GM12892 (cell line): ENCODE data around the gene NR5A1.
A peak's percentile ranks its signal among the peaks of the same experiment; 100 is the strongest.

ENCODE experiments used
- DNase-seq: peaks from one replicate; pipeline ENCODE4 v3.0.0; 2011; ENCODE audit not compliant: insufficient read length
- FAIRE-seq: peaks from 2 replicates; lab custom pipeline; 2011; peaks lifted over from hg19 to GRCh38; lab: Jason Lieb, UNC
- POLR2A ChIP-seq: IDR thresholded peaks from 2 replicates; pipeline ENCODE4 v1.6.1; 2011; ENCODE audit warnings: low read depth, low read length, control low read depth
- POLR2AphosphoS5 ChIP-seq: IDR thresholded peaks from 2 replicates; pipeline ENCODE4 v1.6.1; 2011; ENCODE audit warnings: low read depth, low read length, control low read depth
- TAF1 ChIP-seq: IDR thresholded peaks from 2 replicates; pipeline ENCODE4 v1.6.1; 2011; ENCODE audit warnings: low read depth, mild to moderate bottlenecking, control low read depth, low read length, borderline replicate concordance

Gene NR5A1

GRCh38 chr9:124532897-124533296 is 25.7 kb upstream of the NR5A1 start:
- FAIRE-seq (no peak), DNase-seq (no peak)
- TF ChIP-seq POLR2A (no peak), TAF1 (no peak), POLR2AphosphoS5 (no peak)

GRCh38 chr9:124531115-124531514 is 23.9 kb upstream of the NR5A1 start:
- DNase-seq = no peak
- no peak for TF ChIP-seq TAF1
- TF ChIP-seq POLR2A = no peak
- FAIRE-seq = no peak

- TF ChIP-seq POLR2AphosphoS5 (no peak), TAF1 (no peak)
- DNase-seq (no peak), FAIRE-seq (no peak)
Measured at GRCh38 chr9:124530246-124530645, 23.0 kb upstream of the NR5A1 start.

- FAIRE-seq (no peak), DNase-seq (no peak)
- TF ChIP-seq POLR2AphosphoS5 (no peak), POLR2A (no peak), TAF1 (no peak)
Measured at GRCh38 chr9:124527781-124528180, 20.6 kb upstream of the NR5A1 start.

- FAIRE-seq (no peak), DNase-seq (no peak)
Measured at GRCh38 chr9:124526174-124526573, 19.0 kb upstream of the NR5A1 start.

GRCh38 chr9:124522121-124523098 is 15.2 kb upstream of the NR5A1 start:
- FAIRE-seq (no peak), DNase-seq (no peak)
- TF ChIP-seq TAF1 (no peak), POLR2AphosphoS5 (no peak), POLR2A (no peak)

More at GRCh38 chr9:124526174-124526573, 19.0 kb upstream of the NR5A1 start:
- no peak for TF ChIP-seq POLR2AphosphoS5
- no peak for TF ChIP-seq POLR2A
- no peak for TF ChIP-seq TAF1

- DNase-seq (no peak), FAIRE-seq (no peak)
- no peak for TF ChIP-seq TAF1
- no peak for TF ChIP-seq POLR2A
- no peak for TF ChIP-seq POLR2AphosphoS5
Measured at GRCh38 chr9:124521142-124521541, 13.9 kb upstream of the NR5A1 start.

GRCh38 chr9:124520206-124520596 is 13.0 kb upstream of the NR5A1 start:
- no peak for DNase-seq
- TF ChIP-seq POLR2AphosphoS5 = no peak
- TF ChIP-seq POLR2A = no peak
- no peak for TF ChIP-seq TAF1
- FAIRE-seq = no peak

- FAIRE-seq = no peak
- no peak for TF ChIP-seq POLR2AphosphoS5
- TF ChIP-seq POLR2A = no peak
- no peak for DNase-seq
Measured at GRCh38 chr9:124518116-124518515, 10.9 kb upstream of the NR5A1 start.

- no peak for FAIRE-seq
- TF ChIP-seq POLR2A = no peak
- no peak for TF ChIP-seq TAF1
- TF ChIP-seq POLR2AphosphoS5 = no peak
- DNase-seq = no peak
Measured at GRCh38 chr9:124517600-124517999, 10.4 kb upstream of the NR5A1 start.

GRCh38 chr9:124514874-124515273 is 7.7 kb upstream of the NR5A1 start:
- no peak for FAIRE-seq

GRCh38 chr9:124514125-124514524 is 6.9 kb upstream of the NR5A1 start:
- DNase-seq = no peak
- FAIRE-seq = no peak

More at GRCh38 chr9:124514874-124515273, 7.7 kb upstream of the NR5A1 start:
- TF ChIP-seq POLR2A (no peak), TAF1 (no peak), POLR2AphosphoS5 (no peak)
- no peak for DNase-seq

GRCh38 chr9:124513376-124513994 is 6.3 kb upstream of the NR5A1 start:
- TF ChIP-seq TAF1 = no peak
- no peak for TF ChIP-seq POLR2AphosphoS5
- no peak for TF ChIP-seq POLR2A
- FAIRE-seq = no peak
- DNase-seq = peak; percentile 25

More at GRCh38 chr9:124514125-124514524, 6.9 kb upstream of the NR5A1 start:
- TF ChIP-seq TAF1 = no peak
- no peak for TF ChIP-seq POLR2A
- no peak for TF ChIP-seq POLR2AphosphoS5
